OCI-LY7 (cell line): Measurements from ENCODE around the gene ARHGEF1. TPM values are rescaled to one million over a fixed set of nuclear protein-coding genes. Genes with fewer than 3 reads are reported as not detected.

Source experiments
- BruUV-seq: library from RNA; stranded (reverse); fragments of 400-500 nt; replicated peaks from 2 replicates; lab custom pipeline; 2021; lab: Mats Ljungman, UMichigan
- CTCF ChIA-PET: fragments of 300-600 bp; sonication (Branson Sonifier 250); formaldehyde crosslinking; loops from one replicate; lab custom pipeline; 2022; ENCODE audit warnings: antibody characterized with exemption; ENCODE audit not compliant: unreplicated experiment; lab: Charles Lee
- POLR2A ChIA-PET: fragments of 300-600 bp; sonication (Branson Sonifier 250); formaldehyde crosslinking; loops from one replicate; lab custom pipeline; 2022; ENCODE audit warnings: antibody characterized with exemption; lab: Charles Lee
- DNase-seq: peaks from one replicate; pipeline ENCODE4 v3.0.0-alpha.2; 2015; ENCODE audit warnings: low spot score
- H2AFZ ChIP-seq: fragments of 200-600 bp; sonication (generic), shearing (Covaris generic); 2 replicates; pipeline ENCODE4 v1.6.1; 2014; ENCODE audit warnings: mild to moderate bottlenecking, antibody characterized with exemption, low read length, moderate library complexity
- H3K27ac ChIP-seq: fragments of 200-600 bp; sonication (generic); 2 replicates; pipeline ENCODE4 v1.5.1; 2014; ENCODE audit warnings: mixed run types, low read depth, mild to moderate bottlenecking, moderate library complexity, low read length, inconsistent platforms; ENCODE audit not compliant: poor library complexity, severe bottlenecking
- H3K36me3 ChIP-seq: fragments of 200-600 bp; sonication (generic); 2 replicates; pipeline ENCODE4 v1.6.1; 2014; ENCODE audit warnings: mild to moderate bottlenecking, antibody characterized with exemption, low read length, moderate library complexity, mixed read lengths; ENCODE audit not compliant: insufficient read depth
- H3K4me1 ChIP-seq: fragments of 200-600 bp; sonication (generic); 2 replicates; pipeline ENCODE4 v1.5.1; 2014; ENCODE audit warnings: mild to moderate bottlenecking, low read length; ENCODE audit not compliant: insufficient read depth, poor library complexity, severe bottlenecking
- H3K4me2 ChIP-seq: fragments of 200-600 bp; sonication (generic); 2 replicates; pipeline ENCODE4 v1.6.1; 2014; ENCODE audit warnings: mild to moderate bottlenecking, low read length
- H3K4me3 ChIP-seq: fragments of 200-600 bp; sonication (generic); 2 replicates; pipeline ENCODE4 v1.5.1; 2014; ENCODE audit warnings: mild to moderate bottlenecking, low read depth, low read length; ENCODE audit not compliant: poor library complexity, severe bottlenecking
- H3K79me2 ChIP-seq: fragments of 200-600 bp; sonication (generic); 2 replicates; pipeline ENCODE4 v1.6.1; 2016; ENCODE audit warnings: low read depth, mild to moderate bottlenecking, low read length, moderate library complexity, mixed read lengths; ENCODE audit not compliant: insufficient read depth
- H3K9me2 ChIP-seq: fragments of 200-600 bp; sonication (generic); 2 replicates; pipeline ENCODE4 v1.6.1; 2016; ENCODE audit warnings: mild to moderate bottlenecking, low read length, mixed read lengths; ENCODE audit not compliant: insufficient read depth
- H3K9me3 ChIP-seq: fragments of 200-600 bp; sonication (generic); 2 replicates; pipeline ENCODE4 v1.6.1; 2014; ENCODE audit warnings: mild to moderate bottlenecking, mixed run types, low read length, mixed read lengths
- H4K20me1 ChIP-seq: fragments of 200-600 bp; sonication (generic); 2 replicates; pipeline ENCODE4 v1.6.1; 2014; ENCODE audit warnings: mild to moderate bottlenecking, antibody characterized with exemption, low read length, moderate library complexity, mixed read lengths; ENCODE audit not compliant: insufficient read depth
- EZH2phosphoT487 ChIP-seq: fragments of 200-600 bp; sonication (generic); IDR thresholded peaks from 2 replicates; pipeline ENCODE4 v1.6.1; 2018; ENCODE audit warnings: low read depth, borderline replicate concordance, mild to moderate bottlenecking, mixed run types, antibody characterized with exemption, low read length, moderate library complexity, mixed read lengths
- intact Hi-C: fragments of 100-400 bp; cut with micrococcal nuclease; formaldehyde crosslinking; loops from one replicate; pipeline ENCODE4 v1.10.0; 2022; ENCODE audit not compliant: unreplicated experiment
- microRNA-seq: library from miRNA; unstranded; fragments of <30 nt; microRNA quantifications from one replicate; pipeline ENCODE4 v1.2.0, GENCODE V29; 2022; ENCODE audit warnings: borderline replicate concordance
- small RNA-seq: library from RNA; depleted of rRNA; stranded (forward); fragments of <200 nt; gene quantifications from one replicate; pipeline ENCODE3, GENCODE V24; 2014
- total RNA-seq, 2 experiments: library from RNA; depleted of rRNA in 1 of 2; stranded (reverse); fragments of >200 nt in 1 of 2; shearing (Covaris generic) in 1 of 2; gene quantifications; 2 replicates each; pipeline ENCODE4 v1.2.3, GENCODE V29; 2014 to 2022
- TF ChIP-seq, protein P1 (sequence below): fragments of 200-600 bp; sonication (generic); conservative IDR thresholded peaks from 2 replicates; pipeline ENCODE4 v1.5.1; 2014; ENCODE audit warnings: mild to moderate bottlenecking, antibody characterized with exemption, low read length, moderate library complexity, mixed read lengths

The ARHGEF1 gene
- total RNA-seq, 2 experiments from 2014 or later = 96.9 to 297 TPM

- Histone ChIP-seq H4K20me1 (no peaks in the 10 kb centered on the region), H3K36me3 (peaks cover 26% of the 10 kb centered on the region), H3K27ac (no peak overlapping the region), H3K4me1 (peaks cover 32% of the 10 kb centered on the region), H3K79me2 (peaks cover 4% of the 10 kb centered on the region; the same call in 1 of the 2 replicates), H3K4me3 (no peak overlapping the region), H3K9me2 (no peaks in the 10 kb centered on the region), H3K9me3 (no peaks in the 10 kb centered on the region), H2AFZ (no peak overlapping the region), H3K4me2 (no peak overlapping the region)
- DNase-seq = no peak
- ChIA-PET CTCF (no interaction called here), POLR2A (no interaction called here)
- no TSS peak for BruUV-seq
- TF ChIP-seq, protein P1, sequence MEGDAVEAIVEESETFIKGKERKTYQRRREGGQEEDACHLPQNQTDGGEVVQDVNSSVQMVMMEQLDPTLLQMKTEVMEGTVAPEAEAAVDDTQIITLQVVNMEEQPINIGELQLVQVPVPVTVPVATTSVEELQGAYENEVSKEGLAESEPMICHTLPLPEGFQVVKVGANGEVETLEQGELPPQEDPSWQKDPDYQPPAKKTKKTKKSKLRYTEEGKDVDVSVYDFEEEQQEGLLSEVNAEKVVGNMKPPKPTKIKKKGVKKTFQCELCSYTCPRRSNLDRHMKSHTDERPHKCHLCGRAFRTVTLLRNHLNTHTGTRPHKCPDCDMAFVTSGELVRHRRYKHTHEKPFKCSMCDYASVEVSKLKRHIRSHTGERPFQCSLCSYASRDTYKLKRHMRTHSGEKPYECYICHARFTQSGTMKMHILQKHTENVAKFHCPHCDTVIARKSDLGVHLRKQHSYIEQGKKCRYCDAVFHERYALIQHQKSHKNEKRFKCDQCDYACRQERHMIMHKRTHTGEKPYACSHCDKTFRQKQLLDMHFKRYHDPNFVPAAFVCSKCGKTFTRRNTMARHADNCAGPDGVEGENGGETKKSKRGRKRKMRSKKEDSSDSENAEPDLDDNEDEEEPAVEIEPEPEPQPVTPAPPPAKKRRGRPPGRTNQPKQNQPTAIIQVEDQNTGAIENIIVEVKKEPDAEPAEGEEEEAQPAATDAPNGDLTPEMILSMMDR = no peak
- no peak for TF ChIP-seq EZH2phosphoT487
- intact Hi-C loops = loop anchor here (5.0 to 10.0 kb wide), 2 partner anchors 76 to 162 kb away; partner anchors contain the start of gene CEACAM3
Measured at GRCh38 chr19:41956621-41957020, 73.6 kb downstream of the ARHGEF1 start.

Small RNA genes lying within 50 kb of the gene (microRNA-seq; reads per million reads assigned to microRNA genes)
- gene MIR6797 = not detected

Small RNA genes lying within 50 kb of the gene (small RNA-seq; reads per million reads assigned to genes)
- gene MIR6797 = not detected

Other genes starting within 250 kb of the ARHGEF1 start
- gene CEACAM7, start 194.9 kb upstream of the ARHGEF1 start, total RNA-seq (2014; rRNA removed; shearing (Covaris generic)) = not detected in 2 replicates
- not detected in 2 replicates for gene CEACAM7, start 194.9 kb upstream of the ARHGEF1 start, total RNA-seq (2022)
- gene CEACAM5, start 174.6 kb upstream of the ARHGEF1 start, total RNA-seq (2014; rRNA removed; shearing (Covaris generic)) = not detected in 2 replicates
- gene CEACAM5, start 174.6 kb upstream of the ARHGEF1 start, total RNA-seq (2022) = not detected in 2 replicates
- gene CEACAM6, start 127.7 kb upstream of the ARHGEF1 start, total RNA-seq (2014; rRNA removed; shearing (Covaris generic)) = not detected in 2 replicates
- not detected in 2 replicates for gene CEACAM6, start 127.7 kb upstream of the ARHGEF1 start, total RNA-seq (2022)
- gene CEACAM3, start 86.6 kb upstream of the ARHGEF1 start, total RNA-seq (2014; rRNA removed; shearing (Covaris generic)) = not detected in 2 replicates
- not detected in 2 replicates for gene CEACAM3, start 86.6 kb upstream of the ARHGEF1 start, total RNA-seq (2022)
- not detected in 2 replicates for gene LYPD4, start 38.5 kb upstream of the ARHGEF1 start, total RNA-seq (2014; rRNA removed; shearing (Covaris generic))
- not detected in 2 replicates for gene LYPD4, start 38.5 kb upstream of the ARHGEF1 start, total RNA-seq (2022)
- gene DMRTC2, start 38.1 kb upstream of the ARHGEF1 start, total RNA-seq (2014; rRNA removed; shearing (Covaris generic)) = not detected in 2 replicates
- not detected in 2 replicates for gene DMRTC2, start 38.1 kb upstream of the ARHGEF1 start, total RNA-seq (2022)
- 4,018 and 4,414 TPM in 2 replicates for gene RPS19, start 22.9 kb upstream of the ARHGEF1 start, total RNA-seq (2014; rRNA removed; shearing (Covaris generic))
- gene RPS19, start 22.9 kb upstream of the ARHGEF1 start, total RNA-seq (2022) = 3,803 and 3,902 TPM in 2 replicates
- gene CD79A, start 5.9 kb upstream of the ARHGEF1 start, total RNA-seq (2014; rRNA removed; shearing (Covaris generic)) = 848 and 1,195 TPM in 2 replicates
- 896 and 1,094 TPM in 2 replicates for gene CD79A, start 5.9 kb upstream of the ARHGEF1 start, total RNA-seq (2022)
- 1.6 and 1.9 TPM in 2 replicates for gene ERFL, start 45.3 kb downstream of the ARHGEF1 start, total RNA-seq (2014; rRNA removed; shearing (Covaris generic))
- gene ERFL, start 45.3 kb downstream of the ARHGEF1 start, total RNA-seq (2022) = 5.9 and 6.8 TPM in 2 replicates
- 161 and 171 TPM in 2 replicates for gene RABAC1, start 76.1 kb downstream of the ARHGEF1 start, total RNA-seq (2014; rRNA removed; shearing (Covaris generic))
- 167 and 191 TPM in 2 replicates for gene RABAC1, start 76.1 kb downstream of the ARHGEF1 start, total RNA-seq (2022)
- 3.1 and 9.3 TPM in 2 replicates for gene ATP1A3, start 111.0 kb downstream of the ARHGEF1 start, total RNA-seq (2014; rRNA removed; shearing (Covaris generic))
- gene ATP1A3, start 111.0 kb downstream of the ARHGEF1 start, total RNA-seq (2022) = 33.0 and 33.3 TPM in 2 replicates
- gene GRIK5, start 187.0 kb downstream of the ARHGEF1 start, total RNA-seq (2014; rRNA removed; shearing (Covaris generic)) = 0.73 and 0.77 TPM in 2 replicates
- gene GRIK5, start 187.0 kb downstream of the ARHGEF1 start, total RNA-seq (2022) = 1.1 and 1.3 TPM in 2 replicates
- gene ZNF574, start 193.0 kb downstream of the ARHGEF1 start, total RNA-seq (2014; rRNA removed; shearing (Covaris generic)) = 18.5 and 29.3 TPM in 2 replicates
- 14.5 and 16.6 TPM in 2 replicates for gene ZNF574, start 193.0 kb downstream of the ARHGEF1 start, total RNA-seq (2022)
- gene POU2F2, start 249.3 kb downstream of the ARHGEF1 start, total RNA-seq (2014; rRNA removed; shearing (Covaris generic)) = 28.6 and 33.5 TPM in 2 replicates
- 59.5 and 66.5 TPM in 2 replicates for gene POU2F2, start 249.3 kb downstream of the ARHGEF1 start, total RNA-seq (2022)